ENCODE results near the gene HDLBP. TPM values are rescaled to one million over a fixed set of nuclear protein-coding genes. Genes with fewer than 3 reads are reported as not detected.

Gene HDLBP
- total RNA-seq, 1 donor from 2014 or later = 922 TPM

GRCh38 chr2:241202268-241202585 is 113.2 kb downstream of the HDLBP start:
- Mint-ChIP-seq H3K36me3 (ENCODE audit: low read depth, unreplicated experiment) (no peaks in the 10 kb centered on the region), H3K9me3 (ENCODE audit: unreplicated experiment) (no peaks in the 10 kb centered on the region), H3K27me3 (ENCODE audit: low read depth, unreplicated experiment) (peaks cover 17% of the 10 kb centered on the region), H3K4me1 (ENCODE audit: low read depth, unreplicated experiment) (no peaks in the 10 kb centered on the region), H3K4me3 (ENCODE audit: unreplicated experiment) (no peak overlapping the region), H3K27ac (ENCODE audit: unreplicated experiment) (no peak overlapping the region)
- Histone ChIP-seq H3K9me3 (ENCODE audit: insufficient read depth, low read depth, low read length) (no peaks in the 10 kb centered on the region), H4K20me1 (ENCODE audit: insufficient read depth, low read length) (no peaks in the 10 kb centered on the region), H3K4me2 (ENCODE audit: low read length) (no peak overlapping the region), H3K27ac (ENCODE audit: low read depth, low read length) (no peak overlapping the region), H3K36me3 (ENCODE audit: insufficient read depth, low read length) (no peaks in the 10 kb centered on the region), H3K79me2 (ENCODE audit: insufficient read depth, low read length) (no peaks in the 10 kb centered on the region), H3K4me1 (ENCODE audit: insufficient read depth, low read length) (no peaks in the 10 kb centered on the region), H3K4me3 (ENCODE audit: insufficient read depth, low read depth, low read length) (no peak overlapping the region), H2AFZ (ENCODE audit: low read depth, low read length) (no peak overlapping the region), H3K27me3 (ENCODE audit: insufficient read depth, low read length) (peaks cover 5% of the 10 kb centered on the region), H3K9ac (ENCODE audit: low read length) (no peak overlapping the region)
- no peak for DNase-seq (ENCODE audit: low read depth)
- no peak for FAIRE-seq
- TF ChIP-seq EZH2 (IDR thresholded peaks at IDR 0.05; ENCODE audit: insufficient read depth, low read length) (no peak), CTCF (IDR thresholded peaks at IDR 0.05; ENCODE audit: insufficient read depth, low read depth, low read length) (no peak)

GRCh38 chr2:241201445-241202267 is 113.8 kb downstream of the HDLBP start:
- H3K27ac Mint-ChIP-seq (ENCODE audit: unreplicated experiment) = no peak overlapping the region
- Histone ChIP-seq H3K27me3 (ENCODE audit: insufficient read depth, low read length) (peaks cover 5% of the 10 kb centered on the region), H3K79me2 (ENCODE audit: insufficient read depth, low read length) (no peaks in the 10 kb centered on the region), H3K27ac (ENCODE audit: low read depth, low read length) (no peak overlapping the region), H3K9ac (ENCODE audit: low read length) (no peak overlapping the region), H3K4me1 (ENCODE audit: insufficient read depth, low read length) (no peaks in the 10 kb centered on the region), H3K36me3 (ENCODE audit: insufficient read depth, low read length) (no peaks in the 10 kb centered on the region), H3K4me3 (ENCODE audit: insufficient read depth, low read depth, low read length) (no peak overlapping the region), H3K9me3 (ENCODE audit: insufficient read depth, low read depth, low read length) (no peaks in the 10 kb centered on the region), H4K20me1 (ENCODE audit: insufficient read depth, low read length) (no peaks in the 10 kb centered on the region), H3K4me2 (ENCODE audit: low read length) (no peak overlapping the region), H2AFZ (ENCODE audit: low read depth, low read length) (no peak overlapping the region)
- FAIRE-seq = no peak
- H3K36me3 Mint-ChIP-seq (ENCODE audit: low read depth, unreplicated experiment) = no peaks in the 10 kb centered on the region
- H3K4me3 Mint-ChIP-seq (ENCODE audit: unreplicated experiment) = no peak overlapping the region
- DNase-seq (ENCODE audit: low read depth) = no peak
- no peak for TF ChIP-seq EZH2 (IDR thresholded peaks at IDR 0.05; ENCODE audit: insufficient read depth, low read length)
- no peak for TF ChIP-seq CTCF (IDR thresholded peaks at IDR 0.05; ENCODE audit: insufficient read depth, low read depth, low read length)
- H3K4me1 Mint-ChIP-seq (ENCODE audit: low read depth, unreplicated experiment) = no peaks in the 10 kb centered on the region
- H3K9me3 Mint-ChIP-seq (ENCODE audit: unreplicated experiment) = no peaks in the 10 kb centered on the region
- peaks cover 17% of the 10 kb centered on the region for H3K27me3 Mint-ChIP-seq (ENCODE audit: low read depth, unreplicated experiment)

DNA sequence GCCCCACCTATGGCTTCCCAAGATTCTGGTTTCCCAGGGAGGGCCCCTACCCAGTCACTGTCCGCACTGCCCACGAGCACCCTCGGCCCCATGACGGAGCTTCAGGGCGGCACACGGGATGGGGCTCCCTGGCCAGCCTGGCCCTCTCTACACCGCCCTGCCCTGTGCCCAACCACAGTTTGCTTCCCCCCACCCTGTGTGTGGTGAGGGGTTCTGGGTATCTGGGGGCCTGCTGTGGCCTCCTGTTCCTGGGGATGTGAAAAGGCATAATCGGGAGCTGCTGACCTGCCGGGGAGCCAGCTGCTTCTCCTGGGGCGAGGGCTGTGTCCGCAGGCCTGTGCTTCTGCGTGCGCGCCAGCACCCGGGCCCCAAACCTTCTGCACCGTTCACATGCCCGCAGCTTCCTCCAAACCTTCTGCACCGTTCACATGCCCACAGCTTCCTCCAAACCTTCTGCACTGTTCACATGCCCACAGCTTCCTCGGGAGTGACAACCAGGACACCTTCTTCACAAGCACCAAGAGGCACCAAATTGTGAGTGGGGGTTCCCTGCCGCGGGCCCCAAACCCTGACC is 114.6 kb downstream of the HDLBP start:
- TF ChIP-seq EZH2 (IDR thresholded peaks at IDR 0.05; ENCODE audit: insufficient read depth, low read length) = no peak
- no peak for TF ChIP-seq CTCF (IDR thresholded peaks at IDR 0.05; ENCODE audit: insufficient read depth, low read depth, low read length)
- Histone ChIP-seq H3K4me1 (ENCODE audit: insufficient read depth, low read length) (no peaks in the 10 kb centered on the region), H3K9ac (ENCODE audit: low read length) (no peak overlapping the region), H3K4me2 (ENCODE audit: low read length) (no peak overlapping the region), H3K36me3 (ENCODE audit: insufficient read depth, low read length) (no peaks in the 10 kb centered on the region), H3K27ac (ENCODE audit: low read depth, low read length) (no peak overlapping the region), H2AFZ (ENCODE audit: low read depth, low read length) (no peak overlapping the region), H3K4me3 (ENCODE audit: insufficient read depth, low read depth, low read length) (no peak overlapping the region), H3K9me3 (ENCODE audit: insufficient read depth, low read depth, low read length) (no peaks in the 10 kb centered on the region), H3K79me2 (ENCODE audit: insufficient read depth, low read length) (no peaks in the 10 kb centered on the region), H4K20me1 (ENCODE audit: insufficient read depth, low read length) (no peaks in the 10 kb centered on the region), H3K27me3 (ENCODE audit: insufficient read depth, low read length) (peaks cover 5% of the 10 kb centered on the region)
- peaks cover 19% of the 10 kb centered on the region for H3K27me3 Mint-ChIP-seq (ENCODE audit: low read depth, unreplicated experiment)
- FAIRE-seq (no peak), DNase-seq (ENCODE audit: low read depth) (no peak)
- H3K4me1 Mint-ChIP-seq (ENCODE audit: low read depth, unreplicated experiment) = no peaks in the 10 kb centered on the region
- no peaks in the 10 kb centered on the region for H3K36me3 Mint-ChIP-seq (ENCODE audit: low read depth, unreplicated experiment)
- H3K9me3 Mint-ChIP-seq (ENCODE audit: unreplicated experiment) = no peaks in the 10 kb centered on the region
- no peak overlapping the region for H3K27ac Mint-ChIP-seq (ENCODE audit: unreplicated experiment)
- no peak overlapping the region for H3K4me3 Mint-ChIP-seq (ENCODE audit: unreplicated experiment)

Measured in astrocyte (in vitro differentiated cells and primary cell).